ENCODE measurements around the gene CYB5R3. TPM values are rescaled to one million over a fixed set of nuclear protein-coding genes. Genes with fewer than 3 reads are reported as not detected.

CYB5R3 gene
- polyA plus RNA-seq, 1 of the 3 experiments (the other 2 are of a cell fraction), result 106 TPM

DNA sequence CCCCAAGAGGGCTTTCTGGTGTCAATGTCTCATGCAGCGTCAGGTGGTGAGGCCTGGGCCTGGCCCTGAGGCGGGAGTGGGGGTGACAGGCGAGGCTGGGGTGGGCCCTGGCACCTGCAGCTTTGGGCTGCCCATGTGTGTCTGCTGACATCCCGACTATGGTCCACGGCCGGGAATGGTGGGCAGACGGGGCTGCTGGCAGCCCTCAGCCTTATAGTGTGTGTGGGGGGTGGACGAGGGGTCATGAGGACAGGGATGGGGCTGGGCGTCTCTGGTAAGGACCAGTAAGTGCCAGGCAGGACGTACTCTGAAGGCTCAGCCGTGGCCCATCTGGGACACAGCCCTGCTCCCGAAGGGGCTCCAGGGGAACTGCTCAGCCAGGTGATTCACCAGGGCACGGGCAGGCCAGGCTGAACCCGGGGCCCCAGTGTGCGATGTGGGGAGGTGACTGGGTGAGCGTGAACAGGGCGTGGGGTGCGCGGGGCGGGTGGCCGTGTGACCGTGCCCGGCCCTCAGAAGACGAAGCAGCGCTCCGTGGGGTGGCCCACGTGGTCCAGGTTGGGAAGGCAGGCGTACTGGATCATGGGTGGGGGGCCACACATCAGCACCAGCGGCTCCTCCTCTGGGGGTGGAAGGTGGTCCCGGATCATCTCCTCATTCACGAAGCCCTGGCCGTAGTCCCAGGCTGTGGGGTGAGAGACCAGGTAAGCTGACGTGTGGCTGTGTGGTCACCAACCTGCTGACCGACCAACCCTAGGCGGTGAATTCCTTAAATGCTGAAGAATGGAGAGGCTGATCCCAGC, 29.7 kb downstream of the CYB5R3 start:
- Histone ChIP-seq H3K27ac (ENCODE audit: low read depth in 2 of 2, low read length in 1 of 2) (no peak overlapping the region), H3K79me2 (ENCODE audit: insufficient read depth) (no peaks in the 10 kb centered on the region), H3K4me2 (no peak overlapping the region), H3K4me3 (ENCODE audit: low read depth in 2 of 2, low read length in 1 of 2) (no peak overlapping the region), H3K9ac (no peak overlapping the region), H3F3A (replicated peaks; ENCODE audit: insufficient read depth) (peaks cover 5% of the 10 kb centered on the region), H3K9me3 (no peaks in the 10 kb centered on the region), H3K36me3 (replicated peaks in 1 of 2; ENCODE audit: control insufficient read depth in 1 of 2, insufficient read depth in 2 of 2, low read length in 1 of 2) (no peaks in the 10 kb centered on the region), H4K20me1 (ENCODE audit: insufficient read depth) (no peaks in the 10 kb centered on the region), H3K4me1 (ENCODE audit: control insufficient read depth in 1 of 2, insufficient read depth in 2 of 2, low read depth in 1 of 2, low read length in 1 of 2) (peaks cover 0 to 5% of the 10 kb centered on the region in 2 experiments; a peak in 2 of 4 replicates), H2AFZ (ENCODE audit: low read depth) (no peak overlapping the region), H3K27me3 (ENCODE audit: insufficient read depth) (no peaks in the 10 kb centered on the region), H3K9me2 (no peaks in the 10 kb centered on the region)
- no peak for DNase-seq
- CTCF ChIA-PET, result no interaction called here
- WGBS (ENCODE audit: low lambda C conversion rate), result 98% methylated on average over 10 of the region's 35 CpGs
- POLR2A ChIA-PET, result no interaction called here
- TF ChIP-seq REST (IDR thresholded peaks at IDR 0.05; ENCODE audit: low read depth, low read length) (no peak), YY1 (IDR thresholded peaks at IDR 0.05; ENCODE audit: low read depth) (no peak), FOXM1 (IDR thresholded peaks at IDR 0.05; ENCODE audit: low read depth) (no peak), MEF2A (IDR thresholded peaks at IDR 0.05; ENCODE audit: borderline replicate concordance, low read depth) (no peak), NFIC (IDR thresholded peaks at IDR 0.05; ENCODE audit: borderline replicate concordance) (no peak), NRF1 (IDR thresholded peaks at IDR 0.05; ENCODE audit: low read depth, low read length) (no peak), GABPA (IDR thresholded peaks at IDR 0.05; ENCODE audit: low read depth) (no peak), FOXJ3 (CRISPR knock-in tag; IDR thresholded peaks at IDR 0.05) (no peak), CHD2 (IDR thresholded peaks at IDR 0.05; ENCODE audit: low read length, partially characterized antibody) (no peak), FOSL2 (IDR thresholded peaks at IDR 0.05; ENCODE audit: borderline replicate concordance, low read depth) (no peak), USF2 (IDR thresholded peaks at IDR 0.05; ENCODE audit: borderline replicate concordance, low read depth, low read length) (no peak), MAX (IDR thresholded peaks at IDR 0.05; ENCODE audit: low read depth) (no peak), RXRA (IDR thresholded peaks at IDR 0.05; ENCODE audit: borderline replicate concordance, low read depth) (no peak)
- TF ChIP-seq, protein P1, sequence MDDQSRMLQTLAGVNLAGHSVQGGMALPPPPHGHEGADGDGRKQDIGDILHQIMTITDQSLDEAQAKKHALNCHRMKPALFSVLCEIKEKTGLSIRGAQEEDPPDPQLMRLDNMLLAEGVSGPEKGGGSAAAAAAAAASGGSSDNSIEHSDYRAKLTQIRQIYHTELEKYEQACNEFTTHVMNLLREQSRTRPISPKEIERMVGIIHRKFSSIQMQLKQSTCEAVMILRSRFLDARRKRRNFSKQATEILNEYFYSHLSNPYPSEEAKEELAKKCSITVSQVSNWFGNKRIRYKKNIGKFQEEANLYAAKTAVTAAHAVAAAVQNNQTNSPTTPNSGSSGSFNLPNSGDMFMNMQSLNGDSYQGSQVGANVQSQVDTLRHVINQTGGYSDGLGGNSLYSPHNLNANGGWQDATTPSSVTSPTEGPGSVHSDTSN (IDR thresholded peaks at IDR 0.05), result no peak

Data from SK-N-SH (cell line).